KOPT-K1 (cell line): Measurements from ENCODE around the gene SKI.
"Not testable (repeated sequence)": the region's sequence is repeated elsewhere in the genome, so short reads cannot be mapped to it uniquely, and the experiment has no call there.

ENCODE experiments used
- H3K27ac ChIP-seq: fragments of 200-600 bp; sonication (generic); 2 replicates; pipeline ENCODE4 v1.5.1; 2016; ENCODE audit warnings: antibody characterized with exemption, mild to moderate bottlenecking, low read depth, low read length; ENCODE audit not compliant: poor library complexity, severe bottlenecking
- H3K36me3 ChIP-seq: fragments of 200-600 bp; sonication (generic); 2 replicates; pipeline ENCODE4 v1.5.1; 2017; ENCODE audit warnings: antibody characterized with exemption, mild to moderate bottlenecking, low read length, moderate library complexity; ENCODE audit not compliant: insufficient read depth
- H3K9me3 ChIP-seq: fragments of 200-600 bp; sonication (generic); 2 replicates; pipeline ENCODE4 v1.5.1; 2017; ENCODE audit warnings: antibody characterized with exemption, low read length, mild to moderate bottlenecking; ENCODE audit not compliant: insufficient read depth, poor library complexity, severe bottlenecking

Gene SKI

DNA sequence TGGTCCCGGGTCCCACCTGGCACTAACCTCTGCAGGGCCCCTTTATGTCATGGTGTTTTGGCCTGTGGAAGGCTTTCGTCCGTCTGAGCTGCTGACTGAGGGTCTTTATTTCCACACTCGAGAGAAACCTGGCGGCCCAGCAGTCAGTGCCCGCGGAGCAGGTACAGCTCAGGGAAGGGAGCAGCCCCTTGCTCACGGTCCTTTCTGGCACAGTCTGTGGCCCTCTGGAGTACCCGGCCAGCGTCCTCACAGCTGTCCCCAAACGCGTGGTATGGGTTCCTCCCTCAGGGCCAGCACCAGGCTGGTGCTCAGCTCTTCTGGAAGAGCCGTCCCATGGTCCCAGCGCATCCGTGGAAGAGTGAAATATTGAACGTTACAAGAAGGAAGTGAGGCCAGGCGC is 24.3 kb downstream of the SKI start:
- peaks cover 14% of the 10 kb centered on the region for H3K9me3 ChIP-seq
- H3K36me3 ChIP-seq: no peaks in the 10 kb centered on the region
- no peak overlapping the region for H3K27ac ChIP-seq

DNA sequence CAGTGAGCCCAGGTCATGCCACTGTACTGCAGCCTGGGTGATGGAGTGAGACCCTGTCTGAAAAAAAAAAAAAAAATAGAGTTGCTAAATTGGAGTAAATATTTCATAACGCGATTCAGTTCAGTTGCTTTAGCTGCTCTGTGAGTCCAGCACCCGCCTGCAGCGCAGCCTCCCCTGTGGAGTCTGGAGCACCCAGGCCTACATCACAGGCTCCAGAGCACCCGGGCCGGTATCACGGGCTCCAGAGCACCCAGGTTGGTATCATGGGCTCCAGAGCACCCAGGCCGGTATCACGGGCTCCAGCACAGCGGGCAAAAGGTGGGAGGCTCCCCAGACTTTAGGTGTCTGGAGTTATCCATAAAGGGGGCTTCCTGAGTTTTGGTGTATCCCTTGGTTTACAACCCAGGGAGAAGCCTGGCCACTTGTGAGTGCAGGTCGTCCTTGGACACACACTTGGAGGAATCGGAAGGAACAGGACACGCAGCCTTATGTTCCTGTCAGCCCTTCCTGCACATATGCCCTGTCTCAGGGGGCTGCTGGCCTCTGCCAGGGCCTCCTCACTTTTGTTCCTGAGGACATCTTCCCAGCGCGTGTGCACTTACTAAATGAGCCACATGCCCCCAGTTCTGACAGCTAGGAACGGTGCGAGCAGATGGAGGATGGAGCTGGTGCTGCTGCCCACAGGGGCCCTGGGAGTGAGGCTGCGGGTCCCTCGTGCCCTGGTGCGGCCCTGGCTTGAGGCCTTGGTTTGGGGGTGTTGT is 25.1 kb downstream of the SKI start:
- H3K27ac ChIP-seq: no peak overlapping the region
- peaks cover 14% of the 10 kb centered on the region for H3K9me3 ChIP-seq
- H3K36me3 ChIP-seq: no peaks in the 10 kb centered on the region

DNA sequence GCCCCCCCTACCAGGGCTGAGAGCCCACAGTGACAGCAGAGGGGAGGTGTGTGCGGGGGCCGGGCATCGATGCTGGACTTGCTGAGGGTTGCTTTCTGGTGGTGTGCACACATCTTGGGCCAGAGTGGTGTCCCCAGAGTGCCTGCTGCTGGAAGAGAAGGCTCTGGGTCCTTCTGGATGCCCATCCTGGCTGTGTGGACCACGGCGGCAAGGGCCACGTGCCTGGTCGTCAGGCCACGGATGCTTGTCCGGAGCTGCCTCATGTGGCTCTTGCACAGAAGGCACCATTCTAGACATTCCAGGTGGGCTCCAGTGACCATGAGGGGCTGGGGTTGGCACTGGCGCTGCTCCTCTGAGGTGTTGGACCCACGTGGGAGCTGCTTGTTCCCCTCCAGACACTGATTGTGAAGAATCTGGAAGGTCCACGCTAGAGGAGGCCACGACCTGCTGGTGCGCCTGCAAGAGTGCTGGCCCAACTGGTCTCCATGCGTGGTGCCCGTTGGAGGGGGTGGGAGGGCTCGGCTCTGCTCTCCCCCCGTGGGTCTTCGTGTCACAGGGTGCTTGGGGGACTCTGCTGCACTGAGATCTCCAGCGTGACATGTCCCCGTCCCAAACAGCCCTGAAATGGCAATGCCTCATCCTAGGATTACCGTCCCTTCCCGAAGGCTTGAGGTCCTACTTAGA is 25.8 kb downstream of the SKI start:
- Histone ChIP-seq H3K9me3 (peaks cover 14% of the 10 kb centered on the region), H3K27ac (no peak overlapping the region), H3K36me3 (no peaks in the 10 kb centered on the region)

DNA sequence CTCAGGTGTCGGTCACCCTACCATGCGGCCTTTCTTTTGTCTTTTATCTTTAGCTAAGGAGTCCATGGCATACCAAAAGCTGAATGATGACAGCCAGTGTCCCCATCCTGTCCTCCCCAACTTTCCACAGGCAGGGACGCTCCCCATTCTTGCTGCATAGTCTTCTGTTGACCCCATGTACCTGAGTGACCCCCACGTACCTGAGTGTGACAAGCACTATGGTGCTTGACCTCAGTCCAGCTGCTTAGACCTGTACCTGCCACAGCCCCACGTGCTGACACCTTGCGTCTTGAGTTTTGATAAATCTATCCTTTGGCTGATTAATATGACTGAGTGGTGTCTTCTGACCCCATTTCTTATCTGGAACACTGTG is 26.9 kb downstream of the SKI start:
- H3K36me3 ChIP-seq: no peaks in the 10 kb centered on the region
- peaks cover 14% of the 10 kb centered on the region for H3K9me3 ChIP-seq
- H3K27ac ChIP-seq: peak overlapping the region; percentile 35

DNA sequence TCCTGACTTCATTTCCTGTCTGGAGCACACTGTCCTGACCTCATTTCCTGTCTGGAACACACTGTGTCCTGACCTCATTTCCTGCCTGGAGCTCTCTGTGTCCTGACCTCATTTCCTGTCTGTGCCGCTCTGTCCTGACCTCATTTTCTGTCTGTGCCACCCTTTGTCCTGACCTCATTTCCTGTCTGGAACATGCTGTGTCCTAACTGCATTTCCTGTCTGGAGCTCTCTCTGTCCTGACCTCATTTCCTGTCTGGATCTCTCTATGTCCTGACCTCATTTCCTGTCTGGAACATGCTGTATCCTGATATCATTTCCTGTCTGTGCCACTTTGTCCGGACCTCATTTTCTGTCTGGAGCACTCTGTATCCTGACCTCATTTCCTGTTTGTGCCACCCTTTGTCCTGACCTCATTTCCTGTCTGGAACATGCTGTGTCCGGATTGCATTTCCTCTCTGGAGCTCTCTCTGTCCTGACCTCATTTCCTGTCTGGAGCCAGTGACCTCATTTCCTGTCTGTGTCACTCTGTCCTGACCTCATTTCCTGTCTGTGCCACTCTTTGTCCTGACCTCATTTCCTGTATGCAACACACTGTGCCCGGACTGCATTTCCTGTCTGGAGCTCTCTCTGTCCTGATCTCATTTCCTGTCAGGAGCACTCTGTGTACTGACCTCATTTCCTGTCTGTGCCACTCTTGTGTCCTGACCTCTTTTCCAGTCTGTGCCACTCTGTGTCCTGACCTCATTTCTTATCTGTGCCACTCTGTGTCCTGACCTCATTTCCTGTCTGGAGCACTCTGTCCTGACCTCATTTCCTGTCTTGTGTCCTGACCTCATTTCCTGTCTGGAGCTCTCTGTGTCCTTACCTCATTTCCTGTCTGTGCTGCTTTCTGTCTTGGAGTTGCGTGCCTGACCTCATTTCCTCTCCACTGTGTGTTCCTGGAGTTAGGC is 27.6 kb downstream of the SKI start:
- peak overlapping the region; percentile 35 for H3K27ac ChIP-seq
- peaks cover 14% of the 10 kb centered on the region for H3K9me3 ChIP-seq
- H3K36me3 ChIP-seq: no peaks in the 10 kb centered on the region

DNA sequence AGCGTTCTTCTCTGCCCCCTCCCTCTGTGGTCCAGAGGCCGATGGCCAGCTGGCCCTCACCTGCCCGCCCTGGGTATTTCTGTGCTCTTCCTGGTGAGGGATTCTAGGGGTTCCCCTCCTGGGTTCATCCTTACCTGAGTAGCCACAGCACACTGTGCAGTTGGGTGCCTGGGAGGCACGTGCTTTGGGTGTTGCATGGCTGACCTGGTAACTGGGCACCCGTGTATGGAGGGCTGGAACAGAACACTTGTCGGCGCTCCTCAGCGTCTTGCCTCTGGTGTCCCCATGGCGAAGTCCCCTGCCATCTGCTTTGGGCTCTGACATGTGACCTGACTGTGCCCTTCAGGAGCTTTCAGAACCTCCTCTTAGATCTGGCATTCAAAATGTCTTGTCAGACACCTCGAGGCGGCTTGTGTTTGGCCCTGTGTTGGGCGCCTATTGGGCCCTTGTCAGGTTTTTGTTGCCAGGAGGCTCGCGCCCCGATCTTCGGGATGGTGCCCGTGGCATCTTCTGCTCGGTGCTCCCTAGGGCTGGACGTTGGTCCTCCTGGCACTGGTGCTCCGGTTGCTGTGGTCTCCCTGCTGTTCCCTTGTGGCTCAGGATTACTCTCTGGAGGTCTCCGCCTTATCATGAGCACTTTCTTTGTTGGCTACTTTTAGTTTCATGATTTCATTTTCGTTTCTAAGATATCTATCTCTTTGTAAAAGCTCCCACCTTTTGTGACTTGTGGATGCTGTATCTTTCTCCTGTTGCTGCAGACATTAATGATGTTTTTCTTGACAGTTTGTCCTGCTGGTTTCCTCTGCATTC is 28.5 kb downstream of the SKI start:
- Histone ChIP-seq H3K36me3 (no peaks in the 10 kb centered on the region), H3K27ac (peak overlapping the region; percentile 35)

DNA sequence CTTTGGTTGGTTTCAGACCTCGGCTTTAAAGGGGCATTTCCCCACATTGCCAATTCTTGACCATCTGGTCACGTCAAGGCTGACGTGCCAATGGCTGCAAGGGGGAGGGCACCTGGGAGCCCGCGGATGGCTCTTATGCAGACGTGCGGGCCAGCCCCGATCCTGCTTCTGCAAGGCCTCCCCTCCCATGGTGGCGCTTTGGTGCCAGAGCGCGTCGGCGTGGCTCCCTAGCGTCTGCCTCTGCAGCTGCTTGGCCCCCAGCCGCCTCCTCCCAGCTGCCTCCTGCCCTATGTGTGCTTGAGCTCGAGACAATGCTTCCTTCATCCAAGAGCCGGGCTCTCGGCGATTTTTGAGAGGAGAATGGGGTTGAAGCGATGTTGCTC is 29.1 kb downstream of the SKI start:
- Histone ChIP-seq H3K36me3 (no peaks in the 10 kb centered on the region), H3K27ac (no peak overlapping the region), H3K9me3 (peaks cover 14% of the 10 kb centered on the region)

More for the DNA sequence above, 28.5 kb downstream of the SKI start:
- H3K9me3 ChIP-seq: peaks cover 14% of the 10 kb centered on the region

DNA sequence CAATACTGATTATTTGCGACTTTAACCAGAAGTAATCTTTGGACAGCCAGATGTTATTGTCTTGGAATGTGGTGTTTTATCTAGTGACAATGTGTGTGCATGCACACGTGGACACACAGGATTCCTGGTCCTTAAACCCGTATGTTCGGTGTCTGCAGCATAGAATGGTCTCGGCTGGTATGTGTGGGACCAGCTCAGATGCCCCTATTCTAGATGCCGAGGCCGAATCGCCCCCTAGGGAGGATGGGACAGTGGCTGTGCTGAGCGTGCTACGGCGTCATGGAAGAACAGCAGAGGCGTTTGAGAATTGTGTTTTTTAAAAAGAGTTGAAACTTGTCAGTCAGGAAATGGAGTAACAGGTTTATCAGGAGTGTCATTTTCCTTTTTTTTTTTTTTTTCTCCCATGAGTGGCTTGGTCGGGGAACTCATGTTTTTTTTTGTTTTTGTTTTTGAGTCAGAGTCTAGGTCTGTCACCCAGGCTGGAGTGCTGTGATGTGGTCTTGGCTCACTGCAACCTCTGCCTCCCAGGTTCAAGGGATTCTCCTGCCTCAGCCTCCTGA is 30.1 kb downstream of the SKI start:
- Histone ChIP-seq H3K36me3 (no peaks in the 10 kb centered on the region), H3K9me3 (peaks cover 14% of the 10 kb centered on the region), H3K27ac (no peak overlapping the region)

DNA sequence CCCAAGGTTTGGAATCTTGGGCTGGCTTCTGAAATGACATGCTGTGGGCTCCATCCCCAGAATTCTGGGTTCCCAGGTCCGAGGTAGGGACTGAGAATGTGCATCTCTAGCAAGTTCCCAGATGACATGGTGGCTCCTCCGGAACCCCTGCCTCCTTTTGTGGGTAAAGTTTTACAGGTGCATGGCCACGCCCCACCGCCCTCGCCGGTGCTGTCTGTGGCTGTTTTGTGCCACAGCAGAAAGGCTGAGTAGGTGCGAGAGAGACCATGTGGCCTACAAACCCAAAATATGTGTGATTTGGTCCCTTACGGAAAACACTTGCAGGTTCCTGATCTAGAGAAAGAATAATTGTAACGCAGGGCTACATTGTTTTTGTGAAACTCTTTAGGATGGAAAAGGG is 30.9 kb downstream of the SKI start:
- peak overlapping the region; percentile 10 for H3K27ac ChIP-seq
- H3K36me3 ChIP-seq: no peaks in the 10 kb centered on the region
- H3K9me3 ChIP-seq: peaks cover 14% of the 10 kb centered on the region

DNA sequence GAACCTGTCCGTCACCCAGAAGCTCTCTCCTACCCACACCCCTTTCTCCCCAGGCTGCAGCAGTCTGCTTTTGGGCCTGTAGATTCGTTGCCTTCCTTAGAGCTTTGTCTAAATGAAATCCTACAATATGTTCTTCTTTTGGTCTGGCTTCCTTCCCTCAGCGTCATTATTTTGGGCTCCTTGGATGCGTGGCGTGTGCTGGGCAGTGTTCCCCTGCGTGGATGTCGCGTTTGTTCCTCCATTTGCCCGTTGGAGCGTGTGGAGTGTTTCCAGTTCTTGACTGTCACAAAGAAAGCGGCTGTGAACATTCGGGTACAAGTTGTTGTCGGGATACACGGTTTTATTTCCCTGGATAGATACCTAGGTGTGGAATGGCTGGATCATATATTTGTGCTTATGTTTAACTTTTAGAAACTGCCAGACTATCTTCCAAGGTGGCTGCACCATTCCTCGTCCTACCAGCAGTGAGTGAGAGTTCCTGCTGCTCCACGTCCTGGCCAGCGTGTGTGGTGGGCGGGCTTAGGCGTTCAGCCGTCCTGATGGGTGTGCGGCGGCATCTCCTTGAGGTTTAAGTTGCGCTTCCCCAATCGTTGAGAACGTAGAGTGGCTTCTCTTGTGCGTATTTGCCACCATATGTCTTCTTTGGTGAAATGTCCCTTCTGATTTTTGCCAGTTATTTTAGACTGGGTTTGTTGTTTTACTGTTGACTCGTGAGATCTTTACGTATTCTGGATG is 31.7 kb downstream of the SKI start:
- no peak overlapping the region for H3K27ac ChIP-seq
- H3K9me3 ChIP-seq: peaks cover 11% of the 10 kb centered on the region
- H3K36me3 ChIP-seq: no peaks in the 10 kb centered on the region

DNA sequence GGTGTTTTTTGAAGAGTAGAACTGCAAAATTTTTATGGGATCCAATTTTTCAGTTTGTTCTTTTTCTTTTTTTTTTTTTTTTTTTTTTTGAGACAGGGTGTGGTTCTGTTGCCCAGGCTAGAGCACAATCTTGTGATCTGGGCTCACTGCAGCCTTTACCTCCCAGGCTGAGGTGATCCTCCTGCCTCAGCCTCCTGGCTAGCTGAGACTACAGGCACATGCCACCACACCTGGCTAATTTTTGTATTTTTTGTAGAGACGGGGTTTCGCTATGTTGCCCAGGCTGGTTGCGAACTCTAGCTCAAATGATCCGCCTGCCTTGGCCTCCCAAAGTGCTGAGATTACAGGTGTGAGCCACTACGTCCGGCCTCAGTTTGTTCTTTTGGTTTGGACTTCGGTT is 32.4 kb downstream of the SKI start:
- H3K9me3 ChIP-seq, H3K36me3 ChIP-seq, H3K27ac ChIP-seq: not testable (repeated sequence)

DNA sequence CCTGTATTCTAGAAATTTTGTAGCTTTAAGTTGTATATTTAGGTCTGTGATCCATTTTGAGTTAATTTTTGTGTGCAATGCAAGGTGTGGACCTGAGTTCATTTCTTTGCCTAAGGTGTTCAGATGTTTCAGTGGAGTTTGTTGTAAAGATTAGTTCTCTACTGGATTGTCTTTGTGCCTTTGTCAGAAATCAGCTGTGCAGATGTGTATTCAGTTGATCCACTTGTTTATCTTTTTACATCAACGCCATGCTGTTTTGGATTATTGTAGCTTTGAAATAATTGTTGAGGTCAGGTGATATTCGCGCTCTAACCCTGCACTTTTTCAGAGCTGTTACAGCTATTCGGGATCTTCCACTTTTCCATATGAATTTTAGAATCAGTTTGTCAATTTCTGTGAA is 32.8 kb downstream of the SKI start:
- Histone ChIP-seq H3K36me3 (no peaks in the 10 kb centered on the region), H3K27ac (no peak overlapping the region), H3K9me3 (no peaks in the 10 kb centered on the region)

DNA sequence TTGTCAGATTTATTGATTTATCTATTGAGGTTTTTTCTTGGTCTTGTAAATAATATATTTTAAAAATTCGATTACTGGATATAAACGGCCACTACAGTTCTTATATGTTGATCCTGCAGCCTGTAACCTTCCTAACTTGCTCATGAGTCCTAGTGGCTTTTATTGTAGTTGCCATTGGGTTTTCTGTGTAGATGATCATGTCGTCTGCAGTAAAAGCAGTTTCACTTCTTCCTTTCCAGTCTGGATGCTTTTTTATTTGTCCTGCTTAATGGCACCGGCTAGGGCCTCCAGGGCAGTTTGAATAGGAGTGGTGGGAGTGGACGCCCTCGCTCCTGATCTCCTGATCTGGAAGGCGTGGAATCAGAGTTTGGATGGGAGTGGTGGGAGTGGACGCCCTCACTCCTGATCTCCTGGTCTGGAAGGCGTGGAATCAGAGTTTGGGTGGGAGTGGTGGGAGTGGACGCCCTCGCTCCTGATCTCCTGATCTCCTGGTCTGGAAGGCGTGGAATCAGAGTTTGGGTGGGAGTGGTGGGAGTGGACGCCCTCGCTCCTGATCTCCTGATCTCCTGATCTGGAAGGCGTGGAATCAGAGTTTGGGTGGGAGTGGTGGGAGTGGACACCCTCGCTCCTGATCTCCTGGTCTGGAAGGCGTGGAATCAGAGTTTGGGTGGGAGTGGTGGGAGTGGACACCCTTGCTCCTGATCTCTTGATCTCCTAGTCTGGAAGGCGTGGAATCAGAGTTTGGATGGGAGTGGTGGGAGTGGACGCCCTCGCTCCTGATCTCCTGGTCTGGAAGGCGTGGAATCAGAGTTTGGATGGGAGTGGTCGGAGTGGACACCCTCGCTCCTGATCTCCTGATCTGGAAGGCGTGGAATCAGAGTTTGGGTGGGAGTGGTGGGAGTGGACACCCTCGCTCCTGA is 33.6 kb downstream of the SKI start:
- not testable (repeated sequence) for H3K9me3 ChIP-seq, H3K36me3 ChIP-seq, H3K27ac ChIP-seq
